ENCODE results near the gene MAPKAPK2.

DNA sequence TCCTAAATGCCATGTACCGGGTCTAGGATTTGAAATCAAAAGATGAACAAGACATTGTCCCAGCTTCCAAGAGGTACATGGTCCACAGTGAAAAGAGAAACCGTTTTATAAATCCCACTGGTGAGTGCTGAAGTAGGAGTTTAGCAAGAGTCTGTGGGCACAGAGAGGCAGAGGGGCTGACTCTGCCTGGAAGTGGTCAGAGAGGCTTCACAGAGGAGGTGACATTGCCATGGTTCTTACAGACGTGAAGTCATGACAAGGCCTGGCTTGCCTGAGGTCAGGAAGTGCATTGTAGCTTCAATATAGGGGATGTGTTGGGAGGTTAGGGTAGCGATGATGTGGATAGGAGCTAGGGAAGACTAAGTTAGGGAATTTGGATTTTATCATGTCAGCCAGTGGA lies 28.4 kb downstream of the MAPKAPK2 start:
- TF ChIP-seq POLR2A (IDR thresholded peaks at IDR 0.05; ENCODE audit: low read length) (no peak), GATA1 (IDR thresholded peaks at IDR 0.05; ENCODE audit: low read depth, low read length) (no peak)
